Dermis microvascular lymphatic vessel endothelial cell (primary cell): Measurements from ENCODE around the gene NFE2L1. TPM values are rescaled to one million over a fixed set of nuclear protein-coding genes. Genes with fewer than 3 reads are reported as not detected.
"Not testable (repeated sequence)": the region's sequence is repeated elsewhere in the genome, so short reads cannot be mapped to it uniquely, and the experiment has no call there.

Experiments
- DNase-seq, 2 donors: peaks; one replicate each; pipeline versions ENCODE4 v3.0.0 to v3.0.0-alpha.2; 2010; ENCODE audit warnings: low read depth in 2 of 2
- total RNA-seq: library from RNA; depleted of rRNA; stranded (reverse); fragments of >200 nt; gene quantifications from 2 replicates; pipeline ENCODE4 v1.2.1, GENCODE V29; 2014

NFE2L1 gene
- total RNA-seq, result 69.3 and 109 TPM in 2 replicates

GRCh38 chr17:48047741-48048383 lies at the start of gene NFE2L1:
Gene NFE2L1, plus strand, starts transcription at chr17:48048359. Its CDS starts 2,760 bp downstream, at chr17:48051119.
- DNase-seq, result peak; percentile 99 to 100

DNA sequence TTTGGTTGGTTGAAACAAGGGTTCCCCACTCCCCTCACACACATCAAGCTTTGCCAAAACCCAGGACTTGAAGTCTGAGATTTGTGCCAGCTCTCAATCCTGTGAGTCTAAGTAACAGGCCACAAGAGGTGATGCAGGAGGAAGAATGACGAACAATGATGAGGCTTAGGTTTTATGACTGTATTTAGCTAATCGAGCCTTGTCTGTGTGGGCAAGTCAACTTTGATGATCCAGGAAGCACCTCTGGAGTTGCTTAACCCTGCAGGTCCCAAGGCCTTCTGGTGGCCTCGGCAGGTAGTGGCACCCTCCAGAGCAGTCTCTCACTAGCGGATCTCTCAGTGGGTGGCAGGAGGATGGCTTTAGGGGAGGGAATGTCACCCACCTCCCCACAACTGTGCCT lies 48.6 kb upstream of the NFE2L1 start:
- peak in 1 of 2 donors; percentile 33 for DNase-seq

DNA sequence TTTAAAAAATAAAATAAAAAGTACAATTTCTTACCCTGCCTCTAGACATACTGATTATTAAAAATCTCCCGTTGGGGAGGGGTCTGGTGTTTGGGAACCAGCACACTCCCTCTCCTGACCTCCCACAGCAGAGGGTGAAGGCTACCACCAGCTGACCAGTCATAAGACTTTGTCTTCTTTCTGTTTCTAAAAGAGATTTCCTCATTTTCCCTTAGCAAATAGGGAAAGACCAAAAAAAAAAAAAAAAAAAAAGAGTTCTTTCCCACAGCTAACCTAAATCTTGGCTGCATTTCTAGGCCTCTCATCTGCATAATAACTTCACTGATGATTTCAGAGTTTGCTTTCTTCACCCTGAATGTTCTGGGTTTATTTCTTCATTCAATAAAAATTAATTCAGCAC lies 47.0 kb upstream of the NFE2L1 start:
- no peak for DNase-seq

GRCh38 chr17:48001657-48002056 lies 46.5 kb upstream of the NFE2L1 start:
- DNase-seq, result not testable (repeated sequence)

GRCh38 chr17:48002266-48002915 lies 45.8 kb upstream of the NFE2L1 start:
- peak in 1 of 2 donors; percentile 78 for DNase-seq

DNA sequence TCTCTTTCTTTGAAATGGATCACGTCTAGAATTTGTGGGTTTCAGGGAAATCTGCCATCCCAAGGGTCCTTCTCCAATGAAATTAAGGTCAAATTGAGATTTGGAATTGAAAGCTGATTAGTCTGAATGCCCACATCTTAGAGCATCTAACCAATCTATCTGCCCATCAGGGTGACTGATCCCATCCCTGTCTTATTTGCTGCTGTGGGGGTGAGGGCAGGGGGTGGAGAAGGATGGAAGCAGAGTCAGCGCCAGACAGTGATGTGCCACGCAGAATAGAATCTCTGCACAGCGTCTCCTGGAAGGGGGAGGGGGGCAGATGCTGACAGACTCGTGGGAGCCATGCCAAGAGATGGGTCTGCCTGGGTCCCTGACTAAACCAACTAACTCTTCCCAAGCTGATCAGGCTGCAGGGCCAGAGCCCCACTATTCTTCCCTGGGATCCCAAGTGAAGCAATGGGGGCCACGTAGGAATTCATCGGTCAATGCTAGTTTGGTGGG lies 45.2 kb upstream of the NFE2L1 start:
- no peak for DNase-seq

DNA sequence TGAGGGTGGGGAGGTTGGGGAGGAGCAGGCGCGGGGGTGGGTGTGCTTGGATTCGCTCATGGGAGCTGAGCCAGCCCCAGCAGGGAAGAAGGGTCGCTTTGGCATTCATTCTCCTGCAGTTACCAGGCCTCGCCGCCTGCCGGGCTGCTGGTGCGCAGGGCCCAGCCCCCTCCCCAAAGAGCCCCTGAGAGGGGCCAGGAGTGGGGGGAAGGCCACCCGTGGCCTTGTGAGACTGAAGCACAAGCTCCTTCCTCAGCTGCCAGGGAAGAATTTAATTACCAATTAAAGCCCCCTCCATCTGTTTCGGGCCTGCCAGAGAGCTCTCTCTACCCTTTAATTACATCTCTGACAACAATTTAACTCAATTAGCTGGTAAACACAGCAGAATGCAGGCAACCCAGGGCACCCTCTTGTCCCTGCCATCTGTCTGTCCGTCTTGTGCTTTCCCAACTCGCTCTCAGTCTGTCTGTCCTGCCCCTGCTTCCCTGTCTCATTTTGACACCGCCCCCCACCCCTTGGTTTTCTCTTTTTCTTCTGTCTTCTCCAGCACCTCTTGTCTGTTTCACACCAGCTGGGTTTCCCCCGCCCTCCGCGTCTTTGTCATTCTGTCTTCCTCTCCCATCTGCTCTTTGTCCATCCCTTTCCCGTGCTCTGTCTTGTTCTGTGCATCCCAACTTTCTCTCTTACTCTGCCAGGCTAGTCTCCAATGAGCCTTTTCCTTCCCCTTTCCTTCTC lies 44.6 kb upstream of the NFE2L1 start:
- no peak for DNase-seq

- DNase-seq, result no peak
These were observed 43.2 kb upstream of the NFE2L1 start for GRCh38 chr17:48004983-48005382.

- no peak for DNase-seq
These were observed 41.0 kb upstream of the NFE2L1 start for GRCh38 chr17:48006936-48007709.

DNA sequence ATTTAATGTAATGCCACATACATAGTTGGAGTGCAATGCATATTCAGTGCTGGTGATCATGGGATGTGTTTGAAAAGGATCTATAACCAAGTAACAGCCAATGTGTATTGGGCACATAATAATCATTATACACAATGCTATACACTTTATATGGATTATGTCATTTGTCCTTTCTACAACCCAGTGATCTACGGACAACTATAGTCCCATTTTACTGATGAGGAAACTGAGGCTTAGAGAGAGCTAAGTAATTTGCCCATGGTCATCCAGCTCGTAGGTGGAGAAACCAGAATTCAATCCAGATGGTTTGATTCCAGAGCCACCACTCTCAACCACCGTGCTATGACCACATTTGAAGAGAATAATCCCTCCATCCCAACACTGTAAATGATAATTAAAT lies 38.0 kb upstream of the NFE2L1 start:
- DNase-seq, result no peak

- peak in 1 of 2 donors; percentile 33 for DNase-seq
These were observed 36.6 kb upstream of the NFE2L1 start for GRCh38 chr17:48011405-48012150.

DNA sequence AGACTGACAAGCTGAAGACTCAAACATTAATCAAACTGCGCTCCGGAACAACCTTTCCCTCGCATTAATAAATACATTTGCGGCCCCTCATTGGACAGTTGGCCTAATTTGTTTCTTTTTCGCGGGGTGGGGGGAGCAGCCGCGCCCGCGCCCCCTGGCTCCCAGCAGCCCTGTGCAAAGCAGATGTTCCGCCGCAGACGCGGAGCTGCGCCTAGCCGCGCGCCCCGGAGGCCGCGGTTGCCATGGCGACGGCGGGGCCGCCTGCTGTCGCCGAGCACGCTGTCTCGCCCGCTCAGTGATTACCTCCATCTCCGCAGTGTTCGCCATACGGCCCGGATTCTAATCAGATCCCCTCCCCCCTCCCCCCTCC lies 36.0 kb upstream of the NFE2L1 start:
- peak in 1 of 2 donors; percentile 31 for DNase-seq

DNA sequence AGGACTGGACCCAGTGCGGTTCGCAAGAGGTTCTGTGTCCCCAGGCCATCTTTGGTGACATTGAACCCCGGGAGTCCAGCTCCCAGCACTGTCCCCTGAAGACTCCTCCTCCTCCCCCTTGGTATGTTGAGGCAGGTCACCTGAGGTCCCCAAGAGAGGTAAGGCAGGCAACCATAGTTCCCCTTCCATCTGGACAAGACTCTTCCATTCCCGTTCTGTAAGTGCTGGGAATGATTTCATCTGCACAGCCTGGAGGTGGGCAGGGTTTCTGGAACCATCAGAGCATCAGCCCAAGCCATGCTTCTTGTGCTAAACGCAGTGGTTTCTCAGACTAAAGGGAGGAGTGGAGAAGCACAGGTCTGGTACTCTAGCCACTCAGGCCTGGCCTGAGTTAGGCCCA lies 35.5 kb upstream of the NFE2L1 start:
- no peak for DNase-seq

GRCh38 chr17:48013876-48014594 lies 34.1 kb upstream of the NFE2L1 start:
- no peak for DNase-seq

GRCh38 chr17:48014595-48015111 lies 33.5 kb upstream of the NFE2L1 start:
- DNase-seq, result no peak

- no peak for DNase-seq
These were observed 32.0 kb upstream of the NFE2L1 start for GRCh38 chr17:48016112-48016511.

GRCh38 chr17:48017817-48018158 lies 30.4 kb upstream of the NFE2L1 start:
- not testable (repeated sequence) for DNase-seq

GRCh38 chr17:48021934-48022333 lies 26.2 kb upstream of the NFE2L1 start:
- no peak for DNase-seq

DNA sequence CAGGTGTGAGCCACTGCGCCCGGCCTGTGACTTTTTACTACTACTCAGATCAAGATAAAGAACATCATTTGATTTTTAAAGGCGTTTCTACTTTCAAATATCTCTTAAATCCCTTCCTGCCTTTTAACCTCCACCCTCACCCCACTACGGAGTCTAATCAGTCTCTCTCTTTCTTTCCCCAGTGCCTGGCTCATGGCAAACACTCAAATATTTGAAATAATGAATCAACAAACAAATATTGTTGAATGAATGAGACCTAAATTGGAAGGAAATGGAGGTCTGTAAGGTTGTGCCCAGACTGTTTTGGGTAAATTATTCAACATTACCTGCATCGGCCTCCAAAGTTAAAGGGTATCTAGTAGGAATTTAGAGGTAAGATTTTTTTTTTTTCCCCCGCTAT lies 25.3 kb upstream of the NFE2L1 start:
- no peak for DNase-seq
